OCI-M1 (cell line): ENCODE results near the gene PTN.

Source experiments
- DNase-seq: peaks from one replicate; lab custom pipeline; 2025; lab: John Stamatoyannopoulos, UW

The PTN gene

GRCh38 chr7:137343281-137343841 is at the start of gene PTN:
Gene PTN, minus strand, starts transcription at chr7:137343733. Its CDS starts 88,760 bp downstream, at chr7:137254973.
- DNase-seq, result no peak

- no peak for DNase-seq
Measured at GRCh38 chr7:137390076-137390475, 46.5 kb upstream of the PTN start.

- no peak for DNase-seq
Measured at GRCh38 chr7:137388916-137389315, 45.4 kb upstream of the PTN start.

- no peak for DNase-seq
Measured at GRCh38 chr7:137386966-137387365, 43.4 kb upstream of the PTN start.

GRCh38 chr7:137381045-137381444 is 37.5 kb upstream of the PTN start:
- DNase-seq, result no peak

GRCh38 chr7:137373507-137373906 is 30.0 kb upstream of the PTN start:
- no peak for DNase-seq

GRCh38 chr7:137371616-137372015 is 28.1 kb upstream of the PTN start:
- no peak for DNase-seq

- DNase-seq, result no peak
Measured at GRCh38 chr7:137366995-137367394, 23.5 kb upstream of the PTN start.

- DNase-seq, result no peak
Measured at GRCh38 chr7:137363683-137364082, 20.1 kb upstream of the PTN start.

GRCh38 chr7:137360087-137360679 is 16.6 kb upstream of the PTN start:
- peak; percentile 0 for DNase-seq

- no peak for DNase-seq
Measured at GRCh38 chr7:137354961-137355360, 11.4 kb upstream of the PTN start.

- no peak for DNase-seq
Measured at GRCh38 chr7:137354396-137354795, 10.9 kb upstream of the PTN start.

GRCh38 chr7:137351941-137352340 is 8.4 kb upstream of the PTN start:
- no peak for DNase-seq

GRCh38 chr7:137345799-137346449 is 2.4 kb upstream of the PTN start:
- DNase-seq, result peak; percentile 77

GRCh38 chr7:137342828-137343261 is 688 bp downstream of the PTN start:
- DNase-seq, result no peak

- peak; percentile 0 for DNase-seq
Measured at GRCh38 chr7:137342265-137342664, 1.3 kb downstream of the PTN start.

- peak; percentile 7 for DNase-seq
Measured at GRCh38 chr7:137337902-137338301, 5.6 kb downstream of the PTN start.

GRCh38 chr7:137335814-137336213 is 7.7 kb downstream of the PTN start:
- no peak for DNase-seq

- no peak for DNase-seq
Measured at GRCh38 chr7:137331378-137331777, 12.2 kb downstream of the PTN start.

- DNase-seq, result no peak
Measured at GRCh38 chr7:137329411-137329810, 14.1 kb downstream of the PTN start.

GRCh38 chr7:137328373-137329120 is 15.0 kb downstream of the PTN start:
- DNase-seq, result no peak

GRCh38 chr7:137325927-137326326 is 17.6 kb downstream of the PTN start:
- DNase-seq, result no peak
